ENCODE results near the gene FER1L5.

DNA sequence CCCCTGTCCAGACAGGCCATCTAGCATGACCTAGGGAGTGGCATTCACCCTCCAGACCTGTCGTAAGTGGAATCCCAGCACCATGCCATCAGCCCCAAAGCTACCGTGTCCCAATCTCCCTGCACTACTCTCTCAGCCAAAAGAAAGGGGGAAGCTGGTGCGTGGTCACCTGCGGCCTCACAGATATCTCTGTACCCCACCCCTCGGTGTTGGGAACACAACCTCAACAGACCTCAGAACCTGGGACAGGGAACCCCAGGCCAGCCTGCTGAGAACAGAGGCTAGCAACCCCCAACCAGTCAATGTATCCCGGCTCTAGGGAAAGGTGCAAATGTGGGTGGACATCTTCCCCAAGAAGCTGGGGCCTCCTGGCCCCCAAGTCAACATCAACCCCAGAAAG lies 59.1 kb downstream of the FER1L5 start:
- TF ChIP-seq GATA2 (IDR thresholded peaks at IDR 0.05; ENCODE audit: low read depth, low read length): no peak
- no peak for TF ChIP-seq GATA3 (IDR thresholded peaks at IDR 0.05; ENCODE audit: low read depth, low read length)
